Brain microvascular endothelial cell (primary cell): ENCODE data around the gene MDFI.

Source experiments
- DNase-seq: peaks from one replicate; pipeline ENCODE4 v3.0.0-alpha.2; 2020
- H3K27ac ChIP-seq: fragments of 250-450 bp; sonication (Bioruptor Pico); 2 replicates; pipeline ENCODE4 v1.5.1; 2020; ENCODE audit warnings: mild to moderate bottlenecking, moderate library complexity
- H3K27me3 ChIP-seq: fragments of 250-450 bp; sonication (Bioruptor Pico); replicated peaks from 2 replicates; pipeline ENCODE4 v1.5.1; 2020; ENCODE audit warnings: mild to moderate bottlenecking
- H3K36me3 ChIP-seq: fragments of 250-450 bp; sonication (Bioruptor Pico); replicated peaks from 2 replicates; pipeline ENCODE4 v1.5.1; 2020; ENCODE audit warnings: mild to moderate bottlenecking
- H3K4me3 ChIP-seq: 2 replicates; pipeline ENCODE4 v1.5.1; 2011; ENCODE audit warnings: low read depth, mild to moderate bottlenecking, control low read depth, low read length, moderate library complexity
- CTCF ChIP-seq: IDR thresholded peaks from 2 replicates; pipeline ENCODE4 v1.5.1; 2011; ENCODE audit warnings: low read depth, mild to moderate bottlenecking, moderate library complexity, low read length, control low read depth, inconsistent platforms; ENCODE audit errors: missing control alignments
- in situ Hi-C: cut with HindIII; loops from 2 replicates; pipeline ENCODE4 v1.10.0; 2017; ENCODE audit warnings: low sequenced_read_pairs, low pct_ligation_motif_present

MDFI gene

GRCh38 chr6:41674231-41675000, 36.1 kb downstream of the MDFI start:
- H3K27ac ChIP-seq, result no peak overlapping the region
- H3K27me3 ChIP-seq, result peaks cover 4% of the 10 kb centered on the region
- H3K36me3 ChIP-seq, result no peaks in the 10 kb centered on the region
- no peak for TF ChIP-seq CTCF
- no peak overlapping the region for H3K4me3 ChIP-seq
- in situ Hi-C loops, result no loop called here
- DNase-seq, result no peak

- no peaks in the 10 kb centered on the region for H3K36me3 ChIP-seq
- in situ Hi-C loops, result no loop called here
- no peak overlapping the region for H3K4me3 ChIP-seq
- no peak for DNase-seq
- H3K27me3 ChIP-seq, result peaks cover 4% of the 10 kb centered on the region
- TF ChIP-seq CTCF, result no peak
- H3K27ac ChIP-seq, result no peak overlapping the region
Measured at GRCh38 chr6:41675176-41675775, 37.0 kb downstream of the MDFI start.

GRCh38 chr6:41675992-41676391, 37.7 kb downstream of the MDFI start:
- no peak overlapping the region for H3K27ac ChIP-seq

GRCh38 chr6:41676431-41676830, 38.2 kb downstream of the MDFI start:
- no peak for DNase-seq
- in situ Hi-C loops, result no loop called here
- TF ChIP-seq CTCF, result no peak
- H3K36me3 ChIP-seq, result no peaks in the 10 kb centered on the region
- H3K27ac ChIP-seq, result no peak overlapping the region
- H3K27me3 ChIP-seq, result peaks cover 4% of the 10 kb centered on the region
- no peak overlapping the region for H3K4me3 ChIP-seq

More at GRCh38 chr6:41675992-41676391, 37.7 kb downstream of the MDFI start:
- no peak for TF ChIP-seq CTCF
- H3K27me3 ChIP-seq, result peaks cover 4% of the 10 kb centered on the region
- H3K4me3 ChIP-seq, result no peak overlapping the region
- H3K36me3 ChIP-seq, result no peaks in the 10 kb centered on the region
- in situ Hi-C loops, result no loop called here
- no peak for DNase-seq

GRCh38 chr6:41677124-41677921, 39.1 kb downstream of the MDFI start:
- Histone ChIP-seq H3K4me3 (no peak overlapping the region), H3K36me3 (no peaks in the 10 kb centered on the region), H3K27me3 (peaks cover under 1% of the 10 kb centered on the region), H3K27ac (no peak overlapping the region)
- no peak for DNase-seq
- in situ Hi-C loops, result no loop called here
- TF ChIP-seq CTCF, result no peak
